KMS-11 (cell line): ENCODE results near the gene FAM117A.
A peak's percentile ranks its signal among the peaks of the same experiment; 100 is the strongest.

Source experiments
- H2AFZ ChIP-seq: fragments of 200-600 bp; sonication (generic); 2 replicates; pipeline ENCODE4 v1.6.1; 2016; ENCODE audit warnings: antibody characterized with exemption, mixed run types, low read depth
- H3K27ac ChIP-seq: fragments of 200-600 bp; sonication (generic); 2 replicates; pipeline ENCODE4 v1.6.1; 2016; ENCODE audit warnings: mild to moderate bottlenecking, mixed run types
- H3K27me3 ChIP-seq: fragments of 200-600 bp; sonication (generic); 2 replicates; pipeline ENCODE4 v1.6.1; 2017; ENCODE audit warnings: mild to moderate bottlenecking, low read depth, mixed run types, moderate library complexity; ENCODE audit not compliant: insufficient read depth
- H3K36me3 ChIP-seq: fragments of 200-600 bp; sonication (generic); 2 replicates; pipeline ENCODE4 v1.6.1; 2017; ENCODE audit warnings: mild to moderate bottlenecking, mixed run types; ENCODE audit not compliant: insufficient read depth
- H3K4me1 ChIP-seq: fragments of 200-600 bp; sonication (generic); 2 replicates; pipeline ENCODE4 v1.6.1; 2016; ENCODE audit warnings: mild to moderate bottlenecking, low read depth, mixed run types; ENCODE audit not compliant: poor library complexity, severe bottlenecking
- H3K4me2 ChIP-seq: fragments of 200-600 bp; sonication (generic); 2 replicates; pipeline ENCODE4 v1.7.0; 2016; ENCODE audit warnings: mild to moderate bottlenecking, mixed run types
- H3K4me3 ChIP-seq: fragments of 200-600 bp; sonication (generic); IDR thresholded peaks from 2 replicates; pipeline ENCODE4 v1.6.1; 2017; ENCODE audit warnings: low read depth, low read length, mixed read lengths; ENCODE audit not compliant: insufficient read depth
- H3K79me2 ChIP-seq: fragments of 200-600 bp; sonication (generic); 2 replicates; pipeline ENCODE4 v1.6.1; 2016; ENCODE audit warnings: low read depth, mixed run types; ENCODE audit not compliant: insufficient read depth
- H3K9ac ChIP-seq: fragments of 200-600 bp; sonication (generic); 2 replicates; pipeline ENCODE4 v1.6.1; 2016; ENCODE audit warnings: mild to moderate bottlenecking, mixed run types
- H4K20me1 ChIP-seq: fragments of 200-600 bp; sonication (generic); 2 replicates; pipeline ENCODE4 v1.6.1; 2016; ENCODE audit warnings: mild to moderate bottlenecking, mixed run types; ENCODE audit not compliant: insufficient read depth
- TF ChIP-seq, protein P1 (sequence below): fragments of 200-600 bp; sonication (generic); conservative IDR thresholded peaks from 2 replicates; pipeline ENCODE4 v1.6.1; 2017; ENCODE audit warnings: low read depth, mild to moderate bottlenecking, antibody characterized with exemption, low read length, moderate library complexity, mixed read lengths

FAM117A gene

DNA sequence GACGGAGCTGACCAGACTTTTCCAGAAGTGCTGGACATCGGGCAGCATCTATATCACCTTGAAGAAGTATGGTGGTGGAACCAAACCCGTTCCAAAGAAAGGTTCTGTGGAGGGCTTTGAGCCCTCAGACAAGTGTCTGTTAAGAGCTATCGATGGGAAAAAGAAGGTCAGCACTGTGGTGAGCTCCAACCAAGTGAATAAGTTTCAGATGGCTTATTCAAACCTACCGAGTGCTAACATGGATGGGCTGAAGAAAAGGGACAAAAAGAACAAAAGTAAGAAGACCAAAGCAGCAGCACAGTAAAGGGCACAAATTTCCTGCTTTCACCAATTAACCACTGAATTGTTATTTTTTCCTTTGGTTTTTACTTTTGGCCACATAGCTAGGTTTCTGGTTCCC, 31.4 kb upstream of the FAM117A start:
- TF ChIP-seq, protein P1, sequence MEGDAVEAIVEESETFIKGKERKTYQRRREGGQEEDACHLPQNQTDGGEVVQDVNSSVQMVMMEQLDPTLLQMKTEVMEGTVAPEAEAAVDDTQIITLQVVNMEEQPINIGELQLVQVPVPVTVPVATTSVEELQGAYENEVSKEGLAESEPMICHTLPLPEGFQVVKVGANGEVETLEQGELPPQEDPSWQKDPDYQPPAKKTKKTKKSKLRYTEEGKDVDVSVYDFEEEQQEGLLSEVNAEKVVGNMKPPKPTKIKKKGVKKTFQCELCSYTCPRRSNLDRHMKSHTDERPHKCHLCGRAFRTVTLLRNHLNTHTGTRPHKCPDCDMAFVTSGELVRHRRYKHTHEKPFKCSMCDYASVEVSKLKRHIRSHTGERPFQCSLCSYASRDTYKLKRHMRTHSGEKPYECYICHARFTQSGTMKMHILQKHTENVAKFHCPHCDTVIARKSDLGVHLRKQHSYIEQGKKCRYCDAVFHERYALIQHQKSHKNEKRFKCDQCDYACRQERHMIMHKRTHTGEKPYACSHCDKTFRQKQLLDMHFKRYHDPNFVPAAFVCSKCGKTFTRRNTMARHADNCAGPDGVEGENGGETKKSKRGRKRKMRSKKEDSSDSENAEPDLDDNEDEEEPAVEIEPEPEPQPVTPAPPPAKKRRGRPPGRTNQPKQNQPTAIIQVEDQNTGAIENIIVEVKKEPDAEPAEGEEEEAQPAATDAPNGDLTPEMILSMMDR = no peak
- Histone ChIP-seq H3K4me3 (no peak overlapping the region), H4K20me1 (peaks cover 8% of the 10 kb centered on the region), H3K36me3 (peaks cover 29% of the 10 kb centered on the region), H3K27me3 (no peaks in the 10 kb centered on the region), H3K4me1 (peaks cover 9% of the 10 kb centered on the region), H3K4me2 (no peak overlapping the region), H3K79me2 (peaks cover 62% of the 10 kb centered on the region), H3K27ac (no peak overlapping the region), H2AFZ (no peak overlapping the region), H3K9ac (no peak overlapping the region)

DNA sequence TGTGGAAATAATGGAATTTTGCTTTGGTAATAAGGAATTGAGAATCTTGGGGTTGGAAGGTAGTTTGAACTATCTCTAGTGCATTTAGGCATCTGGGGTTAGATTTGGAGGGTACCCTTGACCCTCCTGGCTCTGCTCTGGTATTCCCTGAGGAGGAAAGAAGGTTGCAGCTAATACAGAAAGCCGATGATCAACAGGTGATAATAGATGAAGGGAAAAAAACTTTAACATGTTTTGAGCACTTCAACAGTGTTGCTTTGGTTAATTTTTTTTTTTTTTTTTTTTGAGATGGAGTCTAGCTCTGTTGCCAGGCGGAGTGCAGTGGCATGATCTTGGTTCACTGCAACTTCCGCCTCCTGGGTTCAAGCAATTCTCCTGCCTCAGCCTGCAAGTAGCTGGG, 29.4 kb upstream of the FAM117A start:
- Histone ChIP-seq H3K4me3 (no peak overlapping the region), H3K79me2 (peaks cover 71% of the 10 kb centered on the region), H4K20me1 (peaks cover 8% of the 10 kb centered on the region), H2AFZ (no peak overlapping the region), H3K27ac (no peak overlapping the region), H3K4me2 (no peak overlapping the region), H3K4me1 (peaks cover 20% of the 10 kb centered on the region), H3K9ac (no peak overlapping the region), H3K27me3 (no peaks in the 10 kb centered on the region), H3K36me3 (peaks cover 21% of the 10 kb centered on the region)
- TF ChIP-seq, protein P1 = no peak

- no peak overlapping the region for H3K4me3 ChIP-seq
- H3K36me3 ChIP-seq = peaks cover 16% of the 10 kb centered on the region
- H3K4me1 ChIP-seq = peaks cover 28% of the 10 kb centered on the region
- H2AFZ ChIP-seq = no peak overlapping the region
- H3K27me3 ChIP-seq = no peaks in the 10 kb centered on the region
- H3K4me2 ChIP-seq = peak overlapping the region; percentile 62
- TF ChIP-seq, protein P1 = no peak
- H3K79me2 ChIP-seq = peaks cover 50% of the 10 kb centered on the region
- peaks cover 8% of the 10 kb centered on the region; the same call in 1 of the 2 replicates for H4K20me1 ChIP-seq
- no peak overlapping the region for H3K9ac ChIP-seq
- H3K27ac ChIP-seq = no peak overlapping the region
Observed at GRCh38 chr17:49789243-49789578, 25.3 kb upstream of the FAM117A start.

DNA sequence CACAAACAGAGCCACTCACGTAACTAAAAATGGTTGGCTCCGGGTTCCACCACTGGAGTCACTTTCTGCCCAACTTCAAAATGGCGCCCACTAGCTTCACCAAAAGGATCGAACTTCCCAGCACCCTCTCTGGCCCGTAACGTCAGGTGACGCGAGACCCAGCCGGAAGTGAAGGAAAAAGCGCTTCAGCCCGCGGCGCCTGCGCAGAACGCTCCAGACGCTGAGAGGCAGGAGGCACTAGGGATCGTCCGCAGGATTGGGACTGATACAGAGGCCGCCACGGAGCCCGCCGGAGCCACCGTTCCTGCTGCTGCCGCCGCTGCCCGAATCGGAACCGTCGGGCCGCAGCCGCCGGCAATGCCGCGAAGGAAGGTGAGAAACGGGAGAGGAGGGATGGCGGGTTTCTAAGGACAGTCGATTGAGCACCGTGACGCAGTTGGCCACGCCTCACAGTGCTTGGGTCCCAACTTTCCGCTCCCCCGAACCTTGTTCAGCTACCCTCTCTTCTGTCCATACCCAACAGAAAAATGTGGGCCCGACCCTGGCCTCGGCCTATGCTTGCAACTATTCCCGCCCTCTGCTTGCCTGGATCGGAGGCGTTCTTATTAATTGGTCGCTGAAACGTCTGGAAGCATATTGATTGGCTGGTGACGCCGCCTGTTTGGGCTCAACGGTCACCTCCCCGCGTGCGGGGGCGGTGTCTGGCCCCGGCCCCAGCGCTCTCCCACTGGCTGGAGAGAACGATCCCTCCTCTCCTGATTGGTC, 24.7 kb upstream of the FAM117A start, which contains the start of gene KAT7:
Gene KAT7 (plus strand): TSS at position 204 of the 765 bp plus-strand sequence. CDS start 154 bp downstream, at position 358.
- TF ChIP-seq, protein P1 = peak; percentile 59; the same call in 1 of the 2 replicates
- Histone ChIP-seq H4K20me1 (peaks cover 5% of the 10 kb centered on the region; the same call in 1 of the 2 replicates), H3K4me3 (no peak within 1 kb of the TSS), H3K36me3 (peaks cover 11% of the 10 kb centered on the region), H3K79me2 (peaks cover 45% of the 10 kb centered on the region), H3K4me1 (peaks cover 28% of the 10 kb centered on the region), H3K4me2 (peak within 1 kb of the TSS; percentile 77), H3K27me3 (no peaks in the 10 kb centered on the region), H3K27ac (peak within 1 kb of the TSS; percentile 91), H2AFZ (peak within 1 kb of the TSS; percentile 66), H3K9ac (peak within 1 kb of the TSS; percentile 96)
